EH (cell line): ENCODE results near the gene SMIM24.
A peak's percentile ranks its signal among the peaks of the same experiment; 100 is the strongest.
"Not testable (repeated sequence)": the region's sequence is repeated elsewhere in the genome, so short reads cannot be mapped to it uniquely, and the experiment has no call there.

ENCODE experiments used
- DNase-seq: peaks from one replicate; pipeline ENCODE4 v3.0.0-alpha.2; 2015; ENCODE audit warnings: low read depth

The SMIM24 gene

DNA sequence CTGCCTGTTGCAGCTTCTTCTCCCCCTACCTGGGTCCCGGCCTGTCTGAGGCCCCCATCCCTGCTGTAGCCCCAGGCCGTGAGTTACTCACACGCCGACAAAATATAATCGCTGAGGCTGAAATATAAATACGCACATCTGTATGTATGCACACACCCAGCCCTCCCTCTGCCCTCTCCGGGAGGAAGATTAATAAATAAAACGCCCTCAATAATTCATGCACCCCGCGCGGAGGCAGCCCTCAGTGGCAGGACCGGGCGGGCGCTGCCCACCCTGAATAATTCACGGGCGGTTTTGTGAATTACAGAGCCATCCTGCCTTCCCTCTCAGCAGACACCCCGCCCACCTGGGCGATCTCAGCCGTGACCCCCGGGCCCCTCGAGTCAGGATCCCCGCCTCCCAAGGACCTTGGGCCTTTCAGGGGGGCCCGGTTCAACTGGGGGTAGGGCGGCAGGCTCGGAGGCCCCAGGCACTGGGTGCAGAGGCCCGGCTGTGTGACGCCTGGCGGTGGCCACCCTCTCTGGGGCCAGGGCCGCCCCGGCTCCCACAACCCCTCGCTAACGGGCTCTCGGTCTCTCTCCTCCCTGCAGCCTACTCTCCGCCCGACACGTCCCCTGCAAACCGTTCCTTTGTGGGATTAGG, 24.2 kb downstream of the SMIM24 start:
- no peak for DNase-seq

DNA sequence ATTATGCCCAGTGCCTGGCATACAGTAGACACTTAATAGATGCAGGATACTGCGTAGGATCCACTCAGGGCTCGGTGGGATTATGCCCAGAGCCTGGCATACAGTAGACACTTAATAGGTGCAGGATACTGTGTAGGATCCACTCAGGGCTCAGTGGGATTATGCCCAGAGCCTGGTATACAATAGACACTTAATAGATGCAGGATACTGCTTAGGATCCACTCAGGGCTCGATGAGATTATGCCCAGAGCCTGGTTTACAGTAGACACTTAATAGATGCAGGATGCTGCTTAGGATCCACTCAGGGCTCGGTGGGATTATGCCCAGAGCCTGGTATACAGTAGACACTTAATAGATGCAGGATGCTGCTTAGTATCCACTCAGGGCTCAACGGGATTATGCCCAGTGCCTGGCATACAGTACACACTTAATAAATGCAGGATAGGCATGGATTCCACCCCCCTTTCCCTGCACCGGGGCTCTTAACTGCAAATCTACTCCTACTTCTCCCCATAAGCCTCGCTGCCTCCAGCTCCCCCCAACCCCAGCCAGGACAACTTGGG, 24.9 kb downstream of the SMIM24 start:
- DNase-seq: no peak

DNA sequence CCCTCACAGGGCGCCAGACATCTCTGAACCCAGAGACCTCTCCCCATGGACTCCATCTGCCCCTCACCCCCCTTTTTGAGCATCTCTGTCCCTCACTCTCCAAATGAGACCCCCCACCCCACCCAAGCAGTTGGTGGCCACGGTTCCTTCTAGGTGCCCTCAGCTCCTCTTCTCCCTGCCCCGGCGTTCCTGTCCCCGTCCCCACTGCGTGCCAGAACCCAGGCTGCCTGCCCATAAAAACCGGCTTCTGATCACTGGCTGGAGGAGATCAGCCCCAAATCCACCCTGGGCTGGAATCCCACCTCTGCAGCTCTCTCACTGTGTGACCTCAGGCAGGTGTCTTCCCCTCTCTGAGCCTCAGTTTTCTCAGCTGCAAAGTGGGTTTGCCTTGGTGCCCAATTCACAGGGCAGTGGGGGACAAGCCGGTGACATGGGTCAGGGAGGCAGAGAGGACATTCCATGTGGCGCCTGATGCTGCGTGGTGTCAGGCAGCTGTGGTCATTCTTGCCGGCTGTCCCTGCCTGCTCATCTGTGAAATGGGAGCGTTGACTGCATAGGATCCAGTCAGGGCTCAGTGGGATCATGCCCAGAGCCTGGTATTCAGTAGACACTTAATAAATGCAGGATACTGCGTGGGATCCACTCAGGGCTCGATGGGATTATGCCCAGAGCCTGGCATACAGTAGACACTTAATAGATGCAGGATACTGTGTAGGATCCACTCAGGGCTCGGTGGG, 25.5 kb downstream of the SMIM24 start:
- DNase-seq: no peak

DNA sequence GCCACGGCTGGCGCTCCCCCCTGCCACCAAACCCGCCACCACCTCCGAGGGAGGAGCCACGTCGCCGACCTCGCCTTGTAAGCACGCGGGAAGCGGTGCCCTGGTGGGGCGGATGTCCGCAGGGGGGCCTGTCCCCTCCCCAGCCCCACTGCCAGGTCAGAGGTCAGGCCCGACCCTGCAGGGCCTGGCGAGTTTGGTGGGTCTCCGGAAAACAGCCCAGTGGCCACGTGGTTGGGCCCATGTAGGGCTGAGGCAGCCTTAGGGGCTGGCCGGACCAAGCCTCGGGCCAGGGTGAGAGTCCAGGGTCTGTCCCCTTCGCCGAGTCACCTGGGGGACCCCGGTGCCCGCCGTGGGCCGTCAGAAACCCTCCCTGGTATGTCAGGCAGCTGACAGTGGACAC, 26.5 kb downstream of the SMIM24 start:
- DNase-seq: no peak

DNA sequence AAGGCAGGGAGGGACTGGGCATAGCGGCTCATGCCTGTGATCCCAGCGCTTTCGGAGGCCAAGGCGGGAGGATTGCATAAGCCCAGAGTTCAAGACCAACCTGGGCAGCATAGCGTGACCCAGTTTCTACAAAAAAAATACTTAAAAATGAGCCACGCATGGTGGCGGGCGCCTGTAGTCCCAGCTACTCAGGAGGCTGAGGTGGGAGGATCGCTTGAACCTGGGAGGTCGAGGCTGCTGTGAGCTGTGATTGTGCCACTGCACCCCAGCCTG, 27.4 kb downstream of the SMIM24 start:
- DNase-seq: not testable (repeated sequence)

DNA sequence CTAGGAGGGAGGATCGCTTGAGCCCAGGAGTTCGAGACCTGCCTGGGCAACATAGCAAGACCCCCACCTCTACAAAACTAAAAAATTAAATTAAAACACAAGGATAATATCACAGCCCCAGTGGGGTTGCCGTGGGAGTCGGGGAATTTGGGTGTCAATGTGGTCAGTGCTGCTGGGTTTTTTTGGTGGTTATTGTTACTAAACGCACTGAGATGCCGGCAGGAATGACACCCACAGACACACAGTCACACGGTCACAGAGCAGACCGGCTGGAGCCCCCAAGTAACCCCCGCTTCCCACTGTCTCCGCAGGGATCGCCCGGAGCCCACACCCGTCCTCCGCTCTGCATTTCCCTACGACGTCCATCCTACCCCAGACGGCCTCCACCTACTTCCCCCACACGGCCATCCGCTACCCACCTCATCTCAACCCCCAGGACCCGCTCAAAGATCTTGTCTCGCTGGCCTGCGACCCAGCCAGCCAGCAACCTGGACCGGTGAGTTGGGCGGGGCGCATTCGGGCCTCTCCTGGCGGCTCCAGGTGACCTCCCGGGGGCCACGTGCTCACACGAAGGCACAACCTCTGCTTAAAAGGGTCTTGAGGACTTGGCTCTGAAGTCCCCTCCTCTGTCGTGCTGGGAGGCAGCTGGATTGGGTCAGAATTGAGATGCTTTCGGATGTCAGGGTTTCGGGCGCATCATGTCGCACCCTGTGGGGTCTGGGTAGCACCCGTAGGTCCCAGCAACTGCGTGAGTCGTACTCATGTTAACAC, 28.0 kb downstream of the SMIM24 start:
- no peak for DNase-seq

DNA sequence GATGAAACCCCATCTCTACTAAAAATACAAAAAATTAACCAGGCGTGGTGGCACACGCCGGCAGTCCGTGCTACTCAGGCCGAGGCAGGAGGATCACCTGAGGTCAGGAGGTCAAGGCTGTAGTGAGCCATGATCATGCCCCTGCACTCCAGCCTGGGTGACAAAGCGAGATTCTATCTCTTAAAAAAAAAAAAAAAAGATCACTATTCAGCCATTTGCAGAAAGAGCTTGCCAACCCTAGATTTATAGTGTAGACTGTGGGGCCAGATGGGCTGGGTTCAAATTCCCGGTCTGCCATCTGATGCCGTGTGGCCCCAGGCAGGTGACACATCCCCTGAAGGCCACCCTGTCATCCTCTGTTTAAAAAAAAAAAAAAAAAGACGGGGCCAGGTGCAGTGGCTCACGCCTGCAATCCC, 28.9 kb downstream of the SMIM24 start:
- DNase-seq: no peak

DNA sequence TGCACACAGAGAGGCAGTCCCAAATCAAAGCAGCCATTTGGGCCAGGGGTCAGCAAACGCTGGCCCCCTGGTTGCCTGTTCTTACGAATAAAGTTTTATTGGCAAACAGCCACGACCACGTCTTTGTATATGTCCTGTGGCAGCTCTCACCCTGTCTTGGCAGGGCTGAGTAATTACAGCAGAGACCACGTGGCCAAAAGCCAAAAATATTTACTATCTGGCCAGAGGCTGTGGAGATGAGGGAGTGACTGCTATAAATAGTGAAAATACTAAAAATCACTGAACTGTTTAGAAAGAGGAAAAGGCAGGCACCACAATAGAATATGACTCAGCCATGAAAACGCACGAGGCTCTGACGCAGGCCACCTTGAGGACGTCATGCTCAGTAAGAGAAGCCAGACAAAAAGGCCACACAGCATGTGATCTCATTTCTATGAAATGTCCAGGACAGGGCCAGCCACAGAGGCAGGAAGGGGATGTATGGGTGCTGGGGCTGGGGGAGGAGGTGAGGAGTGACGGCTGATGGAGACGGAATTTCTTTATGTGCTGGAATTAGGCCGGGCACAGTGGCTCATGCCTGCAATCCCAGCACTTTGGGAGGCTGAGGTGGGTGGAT, 29.4 kb downstream of the SMIM24 start:
- peak; percentile 100 for DNase-seq

DNA sequence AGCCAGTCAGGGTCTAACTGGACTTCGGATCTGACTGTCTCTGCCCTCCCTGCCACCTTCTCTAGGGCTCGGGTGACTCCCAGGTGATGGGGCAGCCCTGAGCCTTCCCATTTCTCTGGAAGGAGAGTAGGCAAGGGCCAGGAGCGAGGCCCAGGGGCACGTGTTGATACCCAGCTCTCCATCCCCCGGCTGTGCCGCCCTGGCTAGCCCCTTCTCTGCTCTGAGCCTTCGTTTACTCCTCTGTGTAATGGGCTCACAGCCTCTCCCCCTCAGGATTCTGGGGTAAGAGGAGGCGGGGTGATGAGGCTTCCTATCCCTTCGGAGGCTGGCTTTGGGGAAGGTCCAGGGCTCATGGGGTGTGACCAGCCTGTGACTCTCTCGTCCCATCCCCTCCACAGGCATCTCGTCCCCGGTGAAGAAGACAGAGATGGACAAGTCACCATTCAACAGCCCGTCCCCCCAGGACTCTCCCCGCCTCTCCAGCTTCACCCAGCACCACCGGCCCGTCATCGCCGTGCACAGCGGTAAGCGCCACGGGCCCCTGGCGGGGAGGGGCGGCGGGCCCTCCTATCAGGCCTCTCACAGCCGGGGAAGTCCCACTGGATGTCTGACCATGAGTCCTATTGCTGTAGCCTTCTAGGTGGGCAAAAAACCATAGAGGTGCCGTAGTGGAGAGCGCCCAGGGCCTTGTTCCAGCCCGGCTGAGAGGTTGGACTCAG, 31.6 kb downstream of the SMIM24 start:
- no peak for DNase-seq

DNA sequence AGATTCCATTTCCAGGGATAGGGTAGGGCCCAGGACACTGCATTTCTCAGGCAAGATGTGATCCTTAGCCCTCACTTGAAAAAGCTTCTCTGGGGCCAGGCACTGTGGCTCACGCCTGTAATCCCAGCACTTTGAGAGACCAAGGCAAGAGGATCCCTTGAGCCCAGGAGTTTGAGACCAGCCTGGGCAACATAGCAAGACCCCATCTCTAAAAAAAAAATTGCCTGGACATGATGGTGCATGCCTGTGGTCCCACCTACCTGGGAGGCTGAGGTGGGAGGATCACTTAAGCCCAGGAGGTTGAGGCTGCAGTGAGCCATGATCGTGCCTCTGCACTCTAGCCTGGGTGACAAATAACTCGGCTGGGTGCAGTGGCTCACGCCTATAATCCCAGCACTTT, 33.7 kb downstream of the SMIM24 start:
- not testable (repeated sequence) for DNase-seq

DNA sequence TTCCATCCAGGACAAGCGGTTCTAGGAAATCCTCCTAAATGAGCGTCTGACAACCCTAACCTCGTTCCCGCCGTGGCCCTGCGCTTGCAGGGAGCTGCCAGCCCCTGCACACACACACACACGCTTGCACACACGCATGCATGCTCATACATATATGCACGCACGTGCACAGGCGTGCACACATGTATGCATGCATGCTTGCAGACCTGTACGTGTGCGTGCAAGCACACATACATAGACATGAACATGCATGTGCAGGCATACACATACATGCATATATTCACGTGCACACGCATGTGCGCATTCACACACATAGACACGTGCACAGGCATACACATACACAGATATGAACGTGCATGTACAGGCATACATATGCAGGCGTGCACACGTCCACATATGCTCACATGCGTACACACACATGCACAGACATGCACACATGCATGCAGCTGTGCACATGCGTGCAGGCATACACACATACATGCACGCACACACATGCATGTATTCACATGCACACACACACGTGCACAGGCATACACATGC, 35.6 kb downstream of the SMIM24 start:
- DNase-seq: no peak

DNA sequence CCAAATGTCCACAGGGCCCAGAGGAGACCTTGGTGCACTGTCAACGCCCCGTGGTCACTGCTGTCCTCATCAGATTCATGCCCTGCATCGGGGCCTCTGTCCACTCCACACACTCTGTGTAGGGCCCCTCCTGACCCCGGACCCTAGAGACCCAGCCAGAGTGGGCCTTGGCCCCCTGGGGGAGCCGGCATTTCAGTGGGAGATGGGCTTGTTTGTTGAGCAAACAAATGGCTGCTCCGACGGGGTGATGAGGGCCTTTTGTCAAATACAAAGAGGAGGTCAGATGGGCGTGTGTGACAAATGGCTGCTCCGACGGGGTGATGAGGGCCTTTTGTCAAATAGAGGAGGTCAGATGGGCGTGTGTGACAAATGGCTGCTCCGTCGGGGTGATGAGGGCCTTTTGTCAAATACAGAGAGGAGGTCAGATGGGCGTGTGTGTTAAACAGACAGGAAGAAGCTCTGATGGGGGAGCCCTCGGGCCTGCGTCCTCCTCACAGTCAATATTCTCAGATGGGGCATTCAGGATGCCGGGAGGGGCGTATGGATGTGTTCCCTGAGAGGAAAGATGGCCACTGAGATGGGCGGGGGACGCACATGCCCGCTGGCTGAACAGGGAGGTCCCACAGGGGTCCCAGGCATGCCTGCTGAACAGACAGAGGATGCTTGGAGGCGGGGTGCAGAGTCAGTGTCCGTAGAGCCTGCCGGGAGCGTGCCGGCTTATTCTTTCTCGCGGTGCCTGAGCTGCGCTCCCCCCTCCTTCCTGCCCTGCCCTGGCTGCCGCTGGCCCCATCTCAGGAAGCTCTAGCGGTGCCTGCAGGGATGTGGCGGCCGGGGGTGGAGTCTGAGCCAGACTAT, 36.3 kb downstream of the SMIM24 start:
- DNase-seq: peak; percentile 62

DNA sequence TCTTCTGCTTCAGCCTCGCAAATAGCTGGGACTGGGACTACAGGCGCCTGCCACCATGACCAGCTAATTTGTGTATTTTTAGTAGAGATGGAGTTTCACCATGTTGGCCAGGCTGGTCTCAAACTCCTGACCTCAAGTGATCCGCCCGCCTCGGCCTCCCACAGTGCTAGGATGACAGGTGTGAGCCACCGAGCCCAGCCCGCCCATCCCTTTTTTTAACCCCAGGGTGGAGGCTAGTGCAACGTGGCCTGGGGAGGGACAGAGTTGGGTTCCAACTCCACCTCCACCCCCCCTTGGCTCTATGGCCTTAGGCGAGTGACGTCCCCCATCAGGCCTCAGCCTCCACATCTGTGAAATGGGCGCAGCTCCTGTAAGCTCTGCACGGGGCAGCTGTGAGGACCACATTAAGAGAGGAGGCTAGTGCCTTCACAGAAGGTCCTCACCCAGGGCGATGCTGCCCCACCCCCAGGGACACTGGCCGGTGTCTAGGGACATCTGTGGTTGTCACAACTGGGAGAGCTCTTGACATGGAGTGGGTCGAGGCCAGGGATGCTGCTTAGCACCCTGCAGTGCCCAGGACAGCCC, 37.7 kb downstream of the SMIM24 start:
- no peak for DNase-seq

DNA sequence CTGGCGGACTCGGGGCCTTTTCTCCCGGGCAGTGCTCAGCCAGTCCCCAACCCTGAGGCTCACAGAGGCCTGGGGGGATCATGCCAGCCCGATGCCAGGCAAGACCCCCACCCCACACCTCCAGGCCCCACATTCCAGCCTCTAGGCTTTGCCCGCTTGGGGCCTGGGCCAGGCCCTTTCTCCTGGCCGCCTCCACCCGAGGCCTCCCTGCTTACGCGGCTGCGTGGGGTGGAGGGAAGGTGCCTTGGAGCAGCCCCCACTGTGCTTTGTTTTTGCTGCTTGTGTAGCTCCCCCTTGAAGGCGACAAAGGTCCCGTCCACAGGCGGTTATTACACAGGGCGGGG, 38.4 kb downstream of the SMIM24 start:
- DNase-seq: no peak

DNA sequence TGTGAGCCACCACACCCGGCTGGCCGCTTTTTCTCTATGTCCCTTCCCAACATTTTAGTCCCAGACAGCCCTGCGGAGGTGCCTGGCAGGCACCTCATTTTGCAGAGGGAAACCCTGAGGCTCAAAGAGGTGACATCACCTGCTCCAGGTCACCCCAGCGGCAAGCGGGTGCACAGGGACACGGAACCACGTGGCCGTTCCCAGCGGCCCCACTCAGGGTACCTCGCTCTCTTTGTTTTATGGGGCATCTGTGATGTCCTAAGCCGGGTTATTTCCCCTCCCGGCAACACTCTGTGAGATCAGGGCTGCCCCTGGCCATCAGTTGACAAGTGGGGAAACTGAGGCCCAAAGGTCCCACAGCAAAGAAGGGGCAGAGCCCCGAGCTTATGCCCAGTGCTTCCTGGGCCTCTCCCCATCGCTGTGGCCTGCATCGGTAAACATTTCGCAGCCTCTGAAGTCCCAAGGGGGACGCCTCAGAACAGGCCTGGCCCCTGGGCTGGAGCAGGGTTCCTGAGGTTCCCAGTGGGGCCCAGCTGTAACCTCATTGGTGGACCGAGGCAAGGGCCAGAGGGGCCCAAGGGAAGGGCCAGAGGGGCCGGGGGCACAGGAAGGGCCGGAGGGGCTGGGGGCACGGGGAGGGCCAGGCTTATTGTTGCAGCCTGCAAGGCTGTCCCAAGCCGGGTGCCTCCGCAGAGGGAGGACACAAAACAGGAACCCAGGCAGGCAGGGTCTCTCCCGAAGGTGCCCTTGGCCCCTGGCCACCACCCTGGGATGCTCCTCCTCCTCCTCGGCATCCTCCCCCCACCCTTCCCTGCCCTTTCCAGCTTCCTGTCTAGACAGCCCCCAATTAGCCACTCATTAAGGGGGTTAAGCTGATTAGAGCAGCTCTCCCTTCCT, 39.0 kb downstream of the SMIM24 start:
- DNase-seq: no peak

DNA sequence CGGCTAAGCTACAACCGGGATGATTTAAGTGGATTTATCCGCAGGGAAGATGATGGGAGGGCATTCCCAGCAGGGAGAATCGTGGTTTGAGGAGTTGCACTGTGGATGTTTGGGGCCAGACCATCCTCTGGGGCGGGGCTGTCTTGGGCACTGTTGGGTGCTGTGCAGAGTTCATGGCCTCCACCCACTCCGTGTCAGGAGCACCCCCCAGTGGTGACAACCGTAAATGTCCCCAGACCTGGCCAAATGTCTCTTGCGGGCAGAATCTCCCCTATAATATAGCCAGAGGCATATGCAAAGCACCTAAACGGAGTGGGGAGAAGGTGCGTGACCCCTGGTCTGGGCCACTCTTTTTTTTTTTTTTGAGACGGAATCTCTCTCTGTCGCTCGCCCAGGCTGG, 40.2 kb downstream of the SMIM24 start:
- peak; percentile 24 for DNase-seq

DNA sequence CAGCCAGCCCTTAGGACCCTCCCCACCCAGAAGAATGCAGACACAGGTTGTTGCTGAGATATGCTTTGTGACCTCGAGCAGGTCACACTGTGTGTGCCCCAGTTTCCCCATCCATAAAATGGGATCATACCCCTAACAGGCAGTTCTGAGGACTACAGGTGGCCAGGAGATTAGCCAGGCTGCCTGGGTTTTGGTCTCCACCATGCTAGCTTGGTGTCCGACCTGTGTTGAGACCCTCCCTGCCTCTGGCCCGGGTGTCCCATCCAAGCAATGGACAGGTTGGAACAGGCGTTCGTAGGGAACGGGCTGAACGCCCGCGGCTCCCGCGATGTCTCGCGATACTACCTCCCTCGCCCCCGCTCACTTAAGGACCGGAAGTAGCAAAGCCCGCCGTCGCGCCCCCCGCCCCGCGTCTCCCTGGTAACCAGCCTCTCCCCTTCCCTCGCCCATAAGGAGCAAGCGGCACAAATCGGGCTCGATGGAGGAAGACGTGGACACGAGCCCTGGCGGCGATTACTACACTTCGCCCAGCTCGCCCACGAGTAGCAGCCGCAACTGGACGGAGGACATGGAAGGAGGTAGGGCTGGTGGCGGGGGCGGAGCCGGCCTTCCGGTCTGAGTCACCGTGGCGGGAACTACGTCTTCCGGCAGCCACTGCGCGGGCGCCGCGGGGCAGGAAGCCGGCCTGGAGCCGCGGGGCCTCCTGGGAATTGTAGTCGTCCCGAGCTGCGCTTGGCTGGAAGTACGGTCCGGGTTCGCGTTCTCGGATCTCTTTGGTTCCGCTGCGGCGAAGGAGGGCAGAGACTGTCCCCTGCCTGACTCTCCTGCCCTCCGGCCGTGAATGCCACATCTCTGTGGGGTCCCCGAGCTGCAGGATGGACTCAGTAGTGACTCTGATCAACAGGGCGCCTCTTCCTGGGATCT, 45.4 kb downstream of the SMIM24 start:
- peak; percentile 95 for DNase-seq

DNA sequence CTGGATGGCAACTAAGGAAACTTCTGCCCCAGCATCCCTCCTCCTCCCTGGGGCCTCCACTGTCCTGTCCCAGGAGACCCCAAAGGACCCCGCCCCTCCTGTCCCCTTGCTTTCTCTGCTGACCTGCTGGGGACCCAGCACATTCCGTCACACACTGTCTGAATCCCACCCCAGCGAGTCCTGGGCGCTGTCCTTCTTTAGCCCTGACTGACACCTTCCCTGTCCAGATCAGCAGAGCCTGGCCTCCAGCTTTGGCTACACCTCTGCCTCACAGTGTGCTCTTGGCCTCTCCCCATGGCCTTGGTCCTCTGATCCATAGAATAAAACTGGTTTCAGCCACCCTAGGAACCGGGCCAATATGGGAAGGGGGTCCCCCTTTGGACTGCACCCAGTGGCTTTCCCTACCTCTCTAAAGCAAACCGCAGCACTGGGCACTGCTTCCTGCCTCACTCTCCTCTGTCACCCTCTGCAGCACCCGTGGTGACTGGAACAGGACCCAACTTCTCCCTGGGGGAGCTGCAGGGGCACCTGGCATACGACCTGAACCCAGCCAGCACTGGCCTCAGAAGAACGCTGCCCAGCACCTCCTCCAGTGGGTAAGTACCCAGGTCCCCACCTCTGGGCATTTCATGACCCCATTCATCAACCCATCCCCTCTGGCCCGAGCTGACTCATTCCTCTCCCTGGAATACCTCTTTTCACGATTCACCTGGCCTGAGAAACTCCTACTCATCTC, 46.4 kb downstream of the SMIM24 start:
- no peak for DNase-seq
